HG03457 (cell line): Measurements from ENCODE around the gene CENPC.
"Not testable (repeated sequence)": the region's sequence is repeated elsewhere in the genome, so short reads cannot be mapped to it uniquely, and the experiment has no call there.

Experiments used
- ATAC-seq: cut with Tn5 transposase; IDR thresholded peaks from one replicate; pipeline ENCODE4 v1.9.1; 2021; ENCODE audit warnings: moderate number of reproducible peaks; ENCODE audit not compliant: unreplicated experiment

CENPC gene

GRCh38 chr4:67545199-67546003 lies at the start of gene CENPC:
Gene CENPC, minus strand, starts transcription at chr4:67545503. Its CDS starts 148 bp downstream, at chr4:67545355.
- peak; percentile 96 for ATAC-seq

- no peak for ATAC-seq
These were observed 48.5 kb upstream of the CENPC start for GRCh38 chr4:67593741-67594175.

GRCh38 chr4:67587156-67587555 lies 41.9 kb upstream of the CENPC start:
- no peak for ATAC-seq

DNA sequence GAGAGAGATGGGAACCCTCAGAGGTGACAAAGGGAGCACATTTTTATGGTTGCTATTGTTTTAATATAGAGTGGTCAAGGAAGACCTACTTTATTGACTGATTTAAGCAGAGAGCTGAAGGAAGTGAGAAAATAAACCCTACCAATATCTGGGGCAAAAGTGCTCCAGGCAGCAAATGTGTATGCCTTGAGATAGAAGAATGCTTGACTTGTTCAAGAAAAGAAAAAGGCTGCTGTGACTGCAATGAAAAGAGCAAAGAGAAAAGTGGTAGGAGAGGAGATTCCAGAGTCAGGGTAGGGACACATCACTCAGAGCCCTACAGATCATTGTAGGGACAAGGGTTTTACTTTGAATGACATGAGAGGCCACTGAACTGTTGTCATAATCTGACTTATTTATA lies 39.2 kb upstream of the CENPC start:
- no peak for ATAC-seq

- no peak for ATAC-seq
These were observed 36.6 kb upstream of the CENPC start for GRCh38 chr4:67581913-67582312.

DNA sequence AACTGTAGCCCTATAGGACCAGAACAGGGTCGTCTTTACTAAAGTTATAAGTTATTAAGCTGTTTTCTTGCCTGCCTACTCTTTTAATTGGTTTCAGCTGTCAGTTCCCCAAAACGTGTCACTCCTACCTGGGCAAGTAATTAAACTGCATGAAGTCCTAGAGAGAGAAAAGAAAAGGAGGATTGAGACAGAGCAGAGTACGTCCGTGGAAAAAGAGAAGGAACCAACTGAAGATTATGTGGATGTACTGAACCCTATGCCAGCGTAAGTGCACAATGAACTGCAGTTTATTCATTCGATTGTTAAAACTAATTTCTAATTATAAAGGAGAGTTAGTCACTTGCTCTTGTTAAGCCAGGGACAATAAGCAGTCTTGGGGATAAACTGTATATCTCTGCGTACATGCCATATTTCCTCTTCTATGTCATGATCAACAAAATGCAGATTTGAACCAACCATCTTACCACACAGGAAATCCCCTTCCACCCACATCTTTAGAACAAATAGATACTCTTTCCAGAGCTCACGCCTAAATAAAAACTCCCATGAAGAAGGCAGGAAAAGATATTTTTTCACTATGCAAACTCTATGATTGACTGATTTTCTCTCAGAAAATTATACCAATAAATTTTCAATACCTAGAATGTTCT lies 36.0 kb upstream of the CENPC start:
- ATAC-seq = peak; percentile 52

DNA sequence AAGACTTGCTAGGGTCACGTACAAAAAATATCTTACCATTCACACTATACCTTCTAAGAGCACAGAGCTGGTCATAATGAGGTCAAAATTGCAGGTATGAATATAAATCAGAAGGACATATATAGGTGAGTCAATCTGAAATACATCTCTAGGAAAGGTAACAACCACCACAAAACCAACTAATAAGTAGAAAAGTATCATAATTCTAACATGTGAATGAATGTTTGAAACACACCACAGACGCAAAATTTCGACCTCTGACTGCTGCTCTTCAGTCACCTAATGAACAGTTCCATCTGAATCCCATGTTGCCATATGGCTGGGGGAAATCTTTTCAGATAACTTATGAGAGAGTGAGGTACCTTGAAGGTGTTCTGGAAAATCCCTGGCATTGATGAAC lies 35.3 kb upstream of the CENPC start:
- ATAC-seq = no peak

- ATAC-seq = no peak
These were observed 31.2 kb upstream of the CENPC start for GRCh38 chr4:67576538-67576937.

DNA sequence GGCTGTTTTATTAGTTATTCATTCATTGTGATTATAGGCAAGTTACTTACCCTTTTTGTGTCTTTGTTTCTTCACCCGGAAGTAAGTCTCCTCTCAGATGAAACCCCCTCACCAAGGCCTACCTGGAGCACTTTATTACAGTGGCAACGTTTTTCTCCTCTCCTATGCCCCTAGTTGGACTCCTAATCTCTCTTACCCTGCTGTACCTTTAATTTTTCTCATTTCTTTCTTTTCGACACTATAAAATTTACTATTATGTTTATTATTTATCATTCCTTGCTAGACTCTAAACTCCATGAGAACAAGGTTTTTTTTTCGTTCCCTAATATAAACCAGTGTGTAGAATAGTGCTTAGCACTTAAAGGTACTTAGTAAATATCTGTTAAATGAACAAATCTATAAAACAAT lies 30.8 kb upstream of the CENPC start:
- ATAC-seq = no peak

- peak; percentile 94 for ATAC-seq
These were observed 30.1 kb upstream of the CENPC start for GRCh38 chr4:67575232-67576058.

DNA sequence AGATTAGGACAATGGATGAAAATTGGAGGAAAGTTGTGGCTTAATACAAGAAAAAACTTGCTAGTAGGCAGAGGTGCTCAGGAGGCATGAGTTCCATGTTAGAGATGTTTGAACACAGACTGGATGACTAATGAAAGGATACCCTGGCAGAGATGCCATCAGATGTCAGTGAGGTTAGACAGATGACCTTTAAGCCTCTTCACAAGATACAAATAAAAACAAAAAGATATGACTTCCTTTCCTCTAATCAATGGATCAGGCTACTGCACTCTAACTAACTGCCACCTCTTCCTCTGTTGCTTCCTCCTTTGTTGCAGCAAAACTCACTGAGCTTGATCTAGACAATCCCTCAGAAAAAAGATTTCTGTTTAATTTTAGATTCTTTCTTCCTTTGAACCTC lies 27.9 kb upstream of the CENPC start:
- no peak for ATAC-seq

GRCh38 chr4:67571975-67572374 lies 26.7 kb upstream of the CENPC start:
- no peak for ATAC-seq

- no peak for ATAC-seq
These were observed 25.2 kb upstream of the CENPC start for GRCh38 chr4:67570537-67570936.

DNA sequence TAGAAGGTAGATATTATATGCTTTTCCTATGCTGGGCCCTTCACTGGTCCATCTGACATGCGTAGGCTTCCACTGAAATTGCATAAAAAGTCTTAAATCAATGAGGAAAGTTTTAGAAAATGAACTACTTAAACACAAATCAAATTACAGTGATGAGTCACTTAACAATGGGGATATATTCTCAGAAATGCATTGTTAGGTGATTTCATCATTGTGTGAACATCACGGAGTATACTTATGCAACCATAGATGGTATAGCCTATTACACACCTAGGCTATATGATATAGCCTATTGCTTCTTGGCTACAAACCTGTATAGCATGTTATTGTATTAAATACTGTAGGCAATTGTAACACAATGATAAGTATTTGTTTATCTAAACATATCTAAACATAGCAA lies 23.5 kb upstream of the CENPC start:
- ATAC-seq = no peak

DNA sequence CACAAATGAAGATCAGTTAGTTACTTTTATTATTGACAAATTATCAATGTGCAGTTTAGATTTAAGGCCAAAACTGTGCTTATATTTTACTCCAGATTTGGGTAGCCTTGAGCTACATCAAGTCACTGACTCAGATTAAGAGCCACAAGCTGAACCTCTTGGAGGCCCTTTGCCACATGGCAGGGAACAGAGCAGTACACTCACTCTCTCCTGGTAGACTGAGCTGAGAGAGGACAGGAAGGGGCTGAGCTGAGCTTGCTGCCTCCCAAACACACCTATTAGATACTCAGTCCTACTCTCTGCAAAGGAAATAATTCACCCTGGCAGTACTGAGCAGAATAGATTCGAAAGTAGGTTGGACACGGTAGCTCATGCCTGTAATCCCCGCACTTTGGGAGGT lies 21.0 kb upstream of the CENPC start:
- no peak for ATAC-seq

- no peak for ATAC-seq
These were observed 20.0 kb upstream of the CENPC start for GRCh38 chr4:67565284-67565683.

DNA sequence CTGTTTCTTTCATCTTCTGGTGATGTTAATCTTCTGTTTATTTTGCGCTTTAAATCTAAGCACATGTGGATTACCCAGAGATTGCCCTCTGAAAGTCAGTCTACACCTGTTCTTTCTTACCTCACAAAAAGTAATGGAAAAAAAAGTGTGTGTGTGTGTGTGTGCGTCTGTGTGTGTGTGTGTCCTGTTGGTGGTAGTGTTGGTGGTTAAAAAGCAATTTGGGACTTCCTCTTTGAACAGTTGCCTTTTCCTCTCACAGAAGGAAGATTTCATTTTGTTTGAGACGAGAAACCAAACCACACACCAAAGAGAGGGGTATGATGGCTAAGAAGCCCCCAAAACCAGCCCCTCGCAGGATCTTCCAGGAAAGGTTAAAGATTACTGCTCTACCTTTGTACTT lies 13.2 kb upstream of the CENPC start, which contains the start of gene STAP1:
Gene STAP1 (plus strand): TSS at position 235 of the 400 bp plus-strand sequence. CDS start 83 bp downstream, at position 318.
- peak; percentile 41 for ATAC-seq

DNA sequence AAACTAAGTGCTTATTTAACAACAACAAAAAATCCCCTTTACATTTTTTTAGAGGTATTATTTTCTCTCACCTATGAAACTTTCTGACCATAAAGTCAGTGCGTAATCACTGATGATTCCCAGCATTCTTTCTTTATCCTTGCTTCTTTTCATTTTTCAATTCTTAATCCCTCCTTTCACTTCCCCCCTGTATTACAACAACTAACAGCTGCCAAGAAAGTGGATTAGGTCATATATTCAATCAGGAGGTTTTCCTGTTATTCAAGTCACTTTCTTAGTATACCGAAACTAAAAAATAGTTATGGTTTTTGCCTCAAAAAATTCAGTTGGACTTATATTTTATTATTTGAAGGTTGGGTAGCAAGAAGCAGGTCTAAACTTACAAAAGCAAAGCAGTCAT lies 11.1 kb upstream of the CENPC start:
- ATAC-seq = no peak

GRCh38 chr4:67555447-67555846 lies 10.1 kb upstream of the CENPC start:
- ATAC-seq = no peak

GRCh38 chr4:67554096-67554495 lies 8.8 kb upstream of the CENPC start:
- ATAC-seq = no peak

- ATAC-seq = not testable (repeated sequence)
These were observed 7.0 kb upstream of the CENPC start for GRCh38 chr4:67552146-67552792.
